ENCODE results near the gene ZDHHC7. TPM values are rescaled to one million over a fixed set of nuclear protein-coding genes. Genes with fewer than 3 reads are reported as not detected.

The ZDHHC7 gene
- total RNA-seq, 1 donor from 2014 or later: 79.7 TPM

- Histone ChIP-seq H3K36me3 (no peaks in the 10 kb centered on the region), H3K27ac (no peak overlapping the region), H3K4me3 (no peak overlapping the region), H3K27me3 (no peaks in the 10 kb centered on the region), H3K4me1 (no peaks in the 10 kb centered on the region), H3K9me3 (no peaks in the 10 kb centered on the region)
- TF ChIP-seq CTCF (IDR thresholded peaks at IDR 0.05): no peak
- DNase-seq (no peak), ATAC-seq (no peak)
- intact Hi-C loops (cut with DNase I): no loop called here
Observed at GRCh38 chr16:84959784-84960417, 51.4 kb downstream of the ZDHHC7 start.

- TF ChIP-seq CTCF (IDR thresholded peaks at IDR 0.05): peak; percentile 6
- no peaks in the 10 kb centered on the region for H3K4me1 ChIP-seq
- intact Hi-C loops (cut with DNase I): no loop called here
- no peaks in the 10 kb centered on the region for H3K36me3 ChIP-seq
- H3K9me3 ChIP-seq: no peaks in the 10 kb centered on the region
- DNase-seq: no peak
- no peak for ATAC-seq
- no peaks in the 10 kb centered on the region for H3K27me3 ChIP-seq
- no peak overlapping the region for H3K4me3 ChIP-seq
- H3K27ac ChIP-seq: no peak overlapping the region
Observed at GRCh38 chr16:84959045-84959576, 52.2 kb downstream of the ZDHHC7 start.

- no peaks in the 10 kb centered on the region for H3K27me3 ChIP-seq
- TF ChIP-seq CTCF (IDR thresholded peaks at IDR 0.05): no peak
- intact Hi-C loops (cut with DNase I): no loop called here
Observed at GRCh38 chr16:84957792-84958191, 53.5 kb downstream of the ZDHHC7 start.

GRCh38 chr16:84957192-84957591, 54.1 kb downstream of the ZDHHC7 start:
- Histone ChIP-seq H3K9me3 (no peaks in the 10 kb centered on the region), H3K4me1 (peaks cover 13% of the 10 kb centered on the region), H3K27ac (no peak overlapping the region), H3K4me3 (no peak overlapping the region), H3K36me3 (no peaks in the 10 kb centered on the region), H3K27me3 (no peaks in the 10 kb centered on the region)
- no peak for TF ChIP-seq CTCF (IDR thresholded peaks at IDR 0.05)
- intact Hi-C loops (cut with DNase I): no loop called here
- no peak for DNase-seq
- no peak for ATAC-seq

More at GRCh38 chr16:84957792-84958191, 53.5 kb downstream of the ZDHHC7 start:
- DNase-seq (no peak), ATAC-seq (no peak)
- H3K4me3 ChIP-seq: no peak overlapping the region
- H3K9me3 ChIP-seq: no peaks in the 10 kb centered on the region
- no peak overlapping the region for H3K27ac ChIP-seq
- H3K4me1 ChIP-seq: peaks cover 7% of the 10 kb centered on the region
- no peaks in the 10 kb centered on the region for H3K36me3 ChIP-seq

GRCh38 chr16:84955427-84955826, 55.9 kb downstream of the ZDHHC7 start:
- ATAC-seq: no peak

More at GRCh38 chr16:84955427-84955826, 55.9 kb downstream of the ZDHHC7 start:
- no peaks in the 10 kb centered on the region for H3K36me3 ChIP-seq
- H3K27ac ChIP-seq: no peak overlapping the region
- H3K4me1 ChIP-seq: peaks cover 18% of the 10 kb centered on the region
- DNase-seq: no peak
- intact Hi-C loops (cut with DNase I): no loop called here
- no peaks in the 10 kb centered on the region for H3K27me3 ChIP-seq
- no peak overlapping the region for H3K4me3 ChIP-seq
- no peaks in the 10 kb centered on the region for H3K9me3 ChIP-seq
- no peak for TF ChIP-seq CTCF (IDR thresholded peaks at IDR 0.05)

Data from upper lobe of right lung (tissue), 1 donor.